HG03139 (cell line): ENCODE data around the gene TENT4B.
"Not testable (repeated sequence)": the region's sequence is repeated elsewhere in the genome, so short reads cannot be mapped to it uniquely, and the experiment has no call there.

ENCODE experiments used
- ATAC-seq: cut with Tn5 transposase; IDR thresholded peaks from one replicate; pipeline ENCODE4 v1.9.1; 2021; ENCODE audit not compliant: unreplicated experiment

The TENT4B gene

GRCh38 chr16:50153596-50154419 lies 702 bp downstream of the TENT4B start:
- peak; percentile 8 for ATAC-seq

GRCh38 chr16:50154420-50154950 lies 1.4 kb downstream of the TENT4B start:
- ATAC-seq = no peak

GRCh38 chr16:50155925-50156324 lies 2.8 kb downstream of the TENT4B start:
- no peak for ATAC-seq

GRCh38 chr16:50156590-50156989 lies 3.5 kb downstream of the TENT4B start:
- no peak for ATAC-seq

DNA sequence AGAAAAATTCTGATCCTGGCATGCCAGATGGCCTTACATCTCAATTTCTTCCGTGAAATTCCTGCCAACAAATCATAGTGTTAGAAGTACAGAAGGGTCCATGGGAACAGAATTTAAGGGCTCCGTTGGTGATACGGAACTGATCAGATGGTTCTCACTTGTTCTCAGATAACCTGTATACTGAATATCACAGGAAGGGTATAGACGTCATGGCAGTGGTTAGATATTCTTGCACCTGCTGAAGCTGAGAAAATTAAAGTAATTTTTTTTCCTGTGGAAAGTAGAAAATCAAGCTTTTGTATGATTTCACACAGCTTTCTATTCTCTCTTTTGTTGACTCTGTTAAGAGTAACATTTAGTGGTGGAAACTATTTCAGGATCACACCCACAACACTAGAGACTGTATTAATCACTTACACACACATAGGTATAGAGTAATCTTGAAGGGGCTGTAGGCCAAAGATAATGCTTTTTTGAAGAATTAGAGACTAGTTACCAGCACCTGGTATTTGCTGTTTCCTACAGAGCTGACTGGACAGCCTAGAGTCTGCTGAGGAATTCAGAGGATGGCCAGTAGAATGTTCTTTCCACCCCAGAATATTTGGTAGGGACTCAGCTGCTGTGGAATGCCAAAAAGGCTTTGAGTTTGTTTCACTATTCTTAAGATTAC lies 7.5 kb downstream of the TENT4B start:
- no peak for ATAC-seq

DNA sequence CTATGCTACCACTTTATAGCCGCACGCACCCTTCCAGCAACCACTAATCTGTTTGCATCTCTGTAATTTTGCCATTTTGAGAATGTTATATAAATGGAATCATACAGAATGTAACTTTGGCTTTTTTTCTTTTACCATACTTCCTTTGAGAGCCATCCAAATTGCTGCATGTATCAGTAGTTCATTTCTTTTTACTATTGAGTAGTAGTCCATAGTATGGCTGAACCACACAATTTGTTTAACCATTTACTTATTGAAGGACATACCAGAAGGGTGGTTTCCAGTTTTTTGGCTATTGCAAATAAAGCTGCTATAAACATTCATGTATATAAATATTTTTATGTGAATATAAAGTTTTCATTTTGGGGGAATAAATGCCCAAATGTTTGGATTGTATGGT lies 8.8 kb downstream of the TENT4B start:
- peak; percentile 68 for ATAC-seq

- ATAC-seq = no peak
Observed at GRCh38 chr16:50165473-50165872, 12.4 kb downstream of the TENT4B start.

GRCh38 chr16:50166511-50167500 lies 13.7 kb downstream of the TENT4B start:
- ATAC-seq = no peak

DNA sequence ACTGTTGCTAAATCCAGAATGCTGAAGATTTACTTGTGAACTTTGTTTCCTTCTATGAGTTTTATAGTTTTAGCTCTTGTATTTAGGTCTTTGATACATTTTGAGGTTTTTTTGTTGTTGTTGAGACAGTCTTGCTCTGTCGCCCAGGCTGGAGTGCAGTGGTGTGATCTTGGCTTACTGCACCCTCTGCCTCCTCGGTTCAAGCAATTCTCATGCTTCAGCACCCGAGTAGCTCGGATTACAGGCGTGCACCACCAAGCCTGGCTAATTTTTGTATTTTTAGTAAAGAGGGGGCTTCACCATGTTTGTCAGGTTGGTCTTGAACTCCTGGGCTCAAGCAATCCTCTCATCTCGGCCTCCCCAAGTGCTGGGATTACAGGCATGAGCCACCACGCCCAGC lies 14.4 kb downstream of the TENT4B start:
- no peak for ATAC-seq

GRCh38 chr16:50169555-50170096 lies 16.5 kb downstream of the TENT4B start:
- no peak for ATAC-seq

GRCh38 chr16:50171773-50172172 lies 18.7 kb downstream of the TENT4B start:
- not testable (repeated sequence) for ATAC-seq

DNA sequence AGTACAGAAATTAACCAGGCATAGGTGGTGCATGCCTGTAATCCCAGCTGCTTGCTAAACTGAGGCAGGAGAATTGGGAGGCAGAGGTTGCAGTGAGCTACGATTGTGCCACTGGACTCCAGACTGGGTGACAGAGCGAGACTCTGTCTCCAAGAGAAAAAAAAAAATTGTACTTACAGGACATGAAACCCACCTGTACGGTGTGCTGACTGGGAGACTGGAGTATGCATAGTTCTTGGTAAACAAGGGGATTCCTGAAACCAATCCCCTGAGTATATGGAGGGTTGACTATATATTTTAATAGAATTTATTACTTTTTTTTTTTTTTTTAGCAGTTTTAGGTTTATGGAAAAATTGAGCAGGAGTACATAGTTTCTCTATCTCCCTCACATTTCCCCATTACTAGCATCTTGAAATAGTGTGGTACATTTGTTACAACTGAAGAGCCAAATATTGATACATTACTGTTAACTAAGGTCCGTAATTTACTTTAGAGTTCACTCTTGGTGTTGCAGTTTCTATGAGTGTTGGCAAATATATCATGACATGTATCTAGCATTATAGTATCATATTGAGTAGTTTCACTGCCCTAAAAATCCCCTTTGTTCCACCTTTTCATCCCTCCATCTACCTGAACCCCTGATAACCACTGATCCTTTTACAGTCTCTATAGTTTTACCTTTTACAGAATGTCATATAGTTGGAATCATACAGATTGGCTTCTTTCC lies 19.3 kb downstream of the TENT4B start:
- ATAC-seq = no peak

DNA sequence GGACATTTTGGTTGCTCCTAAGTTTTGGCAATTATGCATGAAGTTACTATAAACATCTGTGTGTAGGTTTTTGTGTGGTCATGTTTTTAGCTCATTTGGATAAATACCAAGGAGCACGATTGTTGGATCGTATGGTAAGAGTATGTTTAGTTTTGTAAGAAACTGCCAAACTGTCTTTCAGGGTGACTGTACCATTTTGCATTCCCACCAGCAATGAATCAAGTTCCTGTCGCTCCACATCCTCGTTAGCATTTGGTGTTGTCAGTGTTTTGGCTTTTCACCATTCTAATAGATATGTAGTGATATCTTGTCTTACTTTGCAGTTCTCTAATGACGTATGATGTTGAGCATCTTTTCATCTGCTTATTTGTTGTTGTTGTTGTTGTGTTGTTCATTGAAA lies 20.2 kb downstream of the TENT4B start:
- ATAC-seq = no peak

DNA sequence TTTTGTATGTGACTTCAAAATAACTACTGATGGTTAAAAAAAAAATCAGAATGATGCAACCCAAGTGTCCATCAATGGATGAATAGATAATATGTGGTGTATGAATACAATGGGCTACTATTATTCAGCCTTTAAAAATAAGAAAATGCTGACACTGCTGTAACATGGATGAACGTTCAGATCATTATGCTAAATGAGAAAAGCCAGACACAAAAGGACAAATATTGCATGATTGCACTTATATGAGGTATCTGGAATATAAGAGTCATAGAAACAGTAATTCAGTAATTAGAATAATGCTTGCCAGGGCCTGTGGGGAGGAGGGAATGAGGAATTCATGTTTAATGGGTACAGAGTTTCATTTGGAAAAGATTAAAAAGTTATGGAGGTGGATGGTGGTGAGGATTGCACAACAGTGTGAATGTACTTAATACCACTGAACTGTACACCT lies 25.4 kb downstream of the TENT4B start:
- ATAC-seq = no peak

DNA sequence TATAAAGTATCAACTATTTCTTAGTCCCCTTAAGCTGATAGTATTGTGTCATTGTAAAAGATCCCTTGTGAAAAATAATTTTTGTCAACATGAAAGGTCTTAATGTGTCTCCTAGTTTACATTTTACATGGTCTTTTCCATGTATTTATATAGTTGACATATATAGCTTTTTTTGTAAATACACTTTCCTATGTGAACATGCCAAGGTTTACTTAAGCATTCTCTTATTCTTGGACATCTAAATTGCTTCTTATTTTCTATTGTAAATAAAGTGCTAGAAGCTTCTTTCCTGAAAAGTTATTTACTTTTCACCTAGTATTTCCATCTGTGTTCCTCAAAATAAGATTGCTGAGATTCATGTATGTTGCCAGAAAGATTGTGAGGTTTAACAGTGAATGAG lies 29.3 kb downstream of the TENT4B start:
- no peak for ATAC-seq

DNA sequence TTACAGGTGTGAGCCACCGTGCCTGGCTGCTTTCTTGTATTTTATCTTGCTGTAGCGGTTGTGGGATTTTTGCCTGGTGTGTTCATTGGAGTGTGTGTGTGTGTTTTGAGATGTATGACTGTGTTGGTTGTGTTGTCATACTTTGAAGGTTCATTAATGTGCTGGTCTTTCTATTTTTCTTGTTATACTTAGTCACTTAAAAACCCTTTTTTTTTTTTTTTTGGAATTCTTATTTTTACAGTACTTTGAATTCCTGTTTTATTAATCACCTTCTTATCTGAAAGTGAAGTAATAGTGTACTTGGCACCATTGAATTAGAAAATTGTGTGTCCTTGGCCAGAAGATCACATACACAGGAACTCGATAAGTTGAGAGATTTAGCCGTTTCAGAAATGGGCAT lies 30.2 kb downstream of the TENT4B start:
- ATAC-seq = no peak

DNA sequence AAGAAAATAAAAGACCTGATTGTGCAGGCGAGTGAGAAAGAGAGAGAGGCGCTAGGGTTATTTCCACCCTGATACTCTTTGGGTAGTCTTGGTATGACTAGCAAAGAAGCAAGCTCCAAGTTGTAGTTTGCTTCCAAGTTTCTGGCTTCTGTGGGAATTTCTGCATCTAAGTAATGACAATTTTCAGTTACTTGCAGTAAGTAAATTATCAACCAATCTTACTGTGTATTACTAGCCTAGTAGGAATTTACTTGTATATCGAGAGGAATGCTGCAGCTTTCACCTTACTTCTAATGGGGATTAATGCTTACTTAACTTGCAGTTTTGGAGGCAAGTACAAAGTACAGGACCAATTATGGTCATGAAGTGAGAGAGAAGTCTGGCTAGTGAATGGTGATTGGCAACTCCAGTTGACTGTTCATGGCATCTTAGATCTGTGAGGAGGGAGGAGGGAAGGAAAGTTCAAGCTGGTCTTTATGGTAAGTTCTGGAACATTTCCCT lies 31.9 kb downstream of the TENT4B start:
- no peak for ATAC-seq

- no peak for ATAC-seq
Observed at GRCh38 chr16:50188619-50189136, 35.6 kb downstream of the TENT4B start.

DNA sequence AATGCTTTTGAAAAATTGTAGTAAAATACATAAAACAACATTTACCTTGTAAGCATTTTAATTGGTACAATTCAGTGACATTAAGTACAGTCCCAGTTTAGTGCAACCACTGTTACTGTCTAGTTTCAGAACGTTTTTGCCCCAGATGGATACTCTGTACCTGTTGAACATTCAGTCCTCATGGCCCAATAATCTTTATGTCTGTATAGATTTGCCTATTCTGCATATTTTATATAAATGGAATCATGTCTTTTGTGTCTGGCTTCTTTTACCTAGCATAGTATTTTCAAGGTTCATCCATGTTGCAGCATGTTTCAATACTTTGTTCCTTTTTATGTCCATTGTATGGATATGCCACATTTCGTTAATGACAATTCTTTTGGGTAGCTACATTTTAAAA lies 37.2 kb downstream of the TENT4B start:
- ATAC-seq = no peak
